IPS-15b (cell line): ENCODE measurements around the gene UGT1A10.

Experiments used
- H3K27me3 ChIP-seq: one replicate; pipeline ENCODE4 v1.6.1; 2013; ENCODE audit warnings: low read length; ENCODE audit not compliant: control insufficient read depth, insufficient read depth
- H3K36me3 ChIP-seq: one replicate; pipeline ENCODE4 v1.6.1; 2013; ENCODE audit warnings: low read length; ENCODE audit not compliant: control insufficient read depth, insufficient read depth
- H3K4me1 ChIP-seq: one replicate; pipeline ENCODE4 v1.6.1; 2013; ENCODE audit warnings: mild to moderate bottlenecking, low read length; ENCODE audit not compliant: control insufficient read depth, insufficient read depth
- H3K4me3 ChIP-seq: one replicate; pipeline ENCODE4 v1.5.1; 2013; ENCODE audit warnings: low read depth, low read length
- H3K9ac ChIP-seq: one replicate; pipeline ENCODE4 v1.6.1; 2013; ENCODE audit warnings: low read depth, mild to moderate bottlenecking, low read length
- H3K9me3 ChIP-seq: one replicate; pipeline ENCODE4 v1.6.1; 2013; ENCODE audit warnings: mild to moderate bottlenecking, low read length; ENCODE audit not compliant: control insufficient read depth, insufficient read depth

The UGT1A10 gene

DNA sequence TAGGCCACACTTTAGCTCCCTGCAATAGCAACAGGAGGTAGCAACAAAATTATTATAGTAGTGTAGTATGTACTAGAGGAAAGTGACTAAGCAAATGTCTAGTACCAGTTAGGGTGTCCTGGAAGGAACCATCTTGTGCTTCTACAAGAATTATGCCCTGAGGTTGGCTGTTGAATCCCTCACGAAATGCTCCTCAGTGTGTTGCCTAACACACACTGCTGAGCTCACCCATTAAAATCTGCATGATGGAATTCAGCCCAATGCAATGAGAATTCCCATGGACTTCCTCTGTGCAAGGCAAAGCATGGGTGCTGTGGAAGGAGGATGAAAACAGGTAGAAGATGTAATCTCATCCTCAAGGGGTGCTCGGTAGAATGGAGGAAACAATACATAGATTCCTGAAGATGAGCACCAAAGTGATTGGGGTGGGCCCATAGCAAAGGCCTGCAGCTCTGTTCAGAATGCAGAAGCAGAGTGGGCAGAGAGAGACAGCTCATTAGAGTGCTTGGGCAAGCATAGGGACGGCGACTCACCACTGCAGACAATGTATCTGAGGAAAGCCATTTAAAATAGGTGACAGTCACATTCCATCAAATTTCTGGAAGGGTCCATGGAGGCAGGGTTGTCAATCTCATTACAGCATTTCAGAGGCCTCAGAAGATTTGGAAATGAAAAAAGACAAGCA lies 44.3 kb downstream of the UGT1A10 start:
- no peaks in the 10 kb centered on the region for H3K9me3 ChIP-seq
- no peak overlapping the region for H3K9ac ChIP-seq
- H3K4me3 ChIP-seq = no peak overlapping the region
- H3K27me3 ChIP-seq = no peaks in the 10 kb centered on the region
- H3K36me3 ChIP-seq = no peaks in the 10 kb centered on the region
- H3K4me1 ChIP-seq = no peaks in the 10 kb centered on the region

DNA sequence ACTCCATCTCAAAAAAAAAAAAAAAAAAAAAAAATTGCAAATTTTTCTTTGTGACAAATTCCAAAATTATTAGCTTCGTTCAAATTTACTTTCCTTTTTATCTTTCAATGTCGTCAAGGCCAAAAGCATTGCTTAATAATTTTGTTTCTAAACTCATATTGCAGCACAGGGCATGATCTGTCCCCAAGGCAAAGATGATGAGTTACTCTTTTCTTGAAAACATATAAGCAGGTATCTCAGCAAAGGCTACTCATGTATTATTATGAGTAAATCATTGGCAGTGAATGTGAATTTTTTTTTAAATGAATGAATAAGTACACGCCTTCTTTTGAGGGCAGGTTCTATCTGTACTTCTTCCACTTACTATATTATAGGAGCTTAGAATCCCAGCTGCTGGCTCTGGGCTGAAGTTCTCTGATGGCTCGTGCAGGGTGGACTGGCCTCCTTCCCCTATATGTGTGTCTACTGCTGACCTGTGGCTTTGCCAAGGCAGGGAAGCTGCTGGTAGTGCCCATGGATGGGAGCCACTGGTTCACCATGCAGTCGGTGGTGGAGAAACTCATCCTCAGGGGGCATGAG lies 45.4 kb downstream of the UGT1A10 start, which contains the start of gene UGT1A7:
Gene UGT1A7 (plus strand): TSS at position 381 of the 579 bp plus-strand sequence. CDS start 37 bp downstream, at position 418.
- Histone ChIP-seq H3K4me1 (no peaks in the 10 kb centered on the region), H3K27me3 (no peaks in the 10 kb centered on the region), H3K36me3 (no peaks in the 10 kb centered on the region), H3K4me3 (no peak within 1 kb of the TSS), H3K9me3 (no peaks in the 10 kb centered on the region), H3K9ac (no peak within 1 kb of the TSS)

DNA sequence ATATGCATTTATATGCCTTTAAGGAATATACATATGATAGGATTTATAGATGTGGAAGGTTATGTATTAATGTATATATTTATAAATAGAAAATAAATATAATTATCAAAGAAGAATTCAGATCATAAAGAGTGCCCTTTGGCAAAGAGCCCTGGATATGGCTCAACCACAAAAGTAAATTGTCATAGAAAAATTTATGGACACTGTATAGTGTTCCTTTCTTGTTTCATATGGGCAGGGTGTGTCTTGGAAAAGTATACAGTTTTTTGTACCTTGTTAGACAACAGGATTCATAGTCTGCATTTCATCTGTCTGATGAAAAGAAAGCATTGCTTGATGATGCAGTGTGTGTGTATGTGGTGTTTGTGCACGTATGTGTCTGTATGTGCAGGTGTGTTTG lies 48.4 kb downstream of the UGT1A10 start:
- Histone ChIP-seq H3K9me3 (no peaks in the 10 kb centered on the region), H3K4me3 (no peak overlapping the region), H3K27me3 (no peaks in the 10 kb centered on the region), H3K9ac (no peak overlapping the region), H3K36me3 (no peaks in the 10 kb centered on the region), H3K4me1 (no peaks in the 10 kb centered on the region)

- Histone ChIP-seq H3K27me3 (no peaks in the 10 kb centered on the region), H3K9me3 (no peaks in the 10 kb centered on the region), H3K4me3 (no peak overlapping the region), H3K9ac (no peak overlapping the region), H3K4me1 (peaks cover 4% of the 10 kb centered on the region), H3K36me3 (no peaks in the 10 kb centered on the region)
These were observed 50.7 kb downstream of the UGT1A10 start for GRCh38 chr2:233686928-233687327.

DNA sequence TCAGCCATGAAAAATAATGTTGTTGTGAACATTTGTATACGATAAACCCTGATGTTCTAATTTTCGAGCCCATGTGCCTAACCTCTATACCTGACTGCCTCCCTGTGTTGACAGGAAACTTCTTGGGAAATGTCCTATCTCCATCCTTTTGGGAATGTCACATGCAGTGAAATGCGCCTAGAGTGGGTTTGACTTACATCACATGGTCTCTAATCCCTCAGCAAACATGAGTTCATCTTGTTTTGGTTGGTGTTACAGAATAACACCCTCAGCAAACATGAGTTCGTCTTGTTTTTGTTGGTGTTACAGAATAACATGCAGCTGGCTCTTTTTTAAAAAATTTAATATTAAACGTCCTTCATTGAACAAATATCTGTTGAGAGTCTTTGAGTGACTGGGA lies 52.1 kb downstream of the UGT1A10 start:
- no peaks in the 10 kb centered on the region for H3K36me3 ChIP-seq
- peaks cover 7% of the 10 kb centered on the region for H3K4me1 ChIP-seq
- H3K4me3 ChIP-seq = no peak overlapping the region
- H3K9ac ChIP-seq = no peak overlapping the region
- H3K9me3 ChIP-seq = no peaks in the 10 kb centered on the region
- H3K27me3 ChIP-seq = no peaks in the 10 kb centered on the region

DNA sequence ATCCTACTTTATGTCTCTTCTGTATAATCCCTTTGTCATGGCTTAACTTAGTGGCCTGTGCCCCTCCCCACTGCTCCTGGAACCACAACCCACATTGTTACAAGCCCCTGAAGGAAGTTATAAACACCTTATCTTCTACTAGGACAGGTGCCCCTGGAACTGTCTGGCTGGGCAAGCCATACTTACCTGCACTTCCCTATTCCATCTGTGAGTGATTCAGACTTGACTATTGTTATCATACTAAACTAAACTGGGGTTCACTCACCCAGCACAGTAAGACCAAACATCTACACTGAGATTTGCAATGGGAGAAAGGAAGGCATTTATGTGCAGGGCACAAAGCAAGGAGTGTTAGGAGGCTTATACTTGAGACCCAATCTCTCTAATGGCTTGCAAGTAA lies 52.8 kb downstream of the UGT1A10 start:
- Histone ChIP-seq H3K4me1 (peaks cover 7% of the 10 kb centered on the region), H3K9ac (no peak overlapping the region), H3K9me3 (no peaks in the 10 kb centered on the region), H3K27me3 (no peaks in the 10 kb centered on the region), H3K36me3 (no peaks in the 10 kb centered on the region), H3K4me3 (no peak overlapping the region)

GRCh38 chr2:233689501-233689900 lies 53.3 kb downstream of the UGT1A10 start:
- no peaks in the 10 kb centered on the region for H3K27me3 ChIP-seq
- peaks cover 7% of the 10 kb centered on the region for H3K4me1 ChIP-seq

DNA sequence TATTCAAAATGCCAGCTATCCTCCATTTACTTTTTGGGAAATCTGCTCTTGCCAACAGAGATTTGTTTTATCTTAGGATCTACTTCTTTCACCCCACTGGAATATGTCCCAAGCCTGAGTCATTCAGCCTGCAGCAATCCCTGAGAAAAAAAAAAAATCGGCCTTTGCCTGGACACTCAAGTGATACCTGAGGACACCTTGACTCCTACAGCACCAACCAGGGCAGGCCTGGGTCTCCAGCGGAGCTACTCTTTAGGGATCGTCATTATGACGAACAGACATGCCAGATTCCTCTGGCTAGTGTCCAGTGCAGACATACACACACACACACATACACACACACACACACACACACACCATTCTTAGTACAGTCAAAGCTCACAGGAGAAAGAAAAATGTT lies 54.2 kb downstream of the UGT1A10 start:
- Histone ChIP-seq H3K4me3 (no peak overlapping the region), H3K36me3 (no peaks in the 10 kb centered on the region), H3K9ac (no peak overlapping the region), H3K9me3 (no peaks in the 10 kb centered on the region), H3K4me1 (peaks cover 7% of the 10 kb centered on the region), H3K27me3 (no peaks in the 10 kb centered on the region)

More at GRCh38 chr2:233689501-233689900, 53.3 kb downstream of the UGT1A10 start:
- no peak overlapping the region for H3K4me3 ChIP-seq
- no peak overlapping the region for H3K9ac ChIP-seq
- H3K36me3 ChIP-seq = no peaks in the 10 kb centered on the region
- no peaks in the 10 kb centered on the region for H3K9me3 ChIP-seq

- no peaks in the 10 kb centered on the region for H3K36me3 ChIP-seq
- H3K4me3 ChIP-seq = no peak overlapping the region
- H3K9ac ChIP-seq = no peak overlapping the region
- H3K27me3 ChIP-seq = no peaks in the 10 kb centered on the region
- peaks cover 7% of the 10 kb centered on the region for H3K4me1 ChIP-seq
- no peaks in the 10 kb centered on the region for H3K9me3 ChIP-seq
These were observed 55.5 kb downstream of the UGT1A10 start for GRCh38 chr2:233691443-233692433.

DNA sequence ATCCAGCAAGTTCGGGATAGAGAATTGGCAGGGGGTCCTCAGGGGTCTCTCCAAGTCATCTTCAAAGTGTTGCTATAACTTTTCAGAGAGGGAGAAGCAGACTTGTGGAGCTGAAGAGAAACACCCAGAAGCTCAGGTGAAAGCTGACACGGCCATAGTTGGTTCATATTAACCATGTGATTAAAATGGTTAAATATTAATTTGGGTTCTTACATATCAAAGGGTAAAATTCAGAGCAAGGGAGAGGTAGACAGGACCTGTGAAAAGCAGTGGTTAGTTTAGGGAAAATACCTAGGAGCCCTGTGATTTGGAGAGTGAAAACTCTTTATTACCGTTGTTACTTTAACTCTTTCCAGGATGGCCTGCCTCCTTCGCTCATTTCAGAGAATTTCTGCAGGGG lies 56.4 kb downstream of the UGT1A10 start, which contains the start of gene UGT1A6:
Gene UGT1A6 (plus strand): TSS at position 243 of the 400 bp plus-strand sequence. CDS start 115 bp downstream, at position 358.
- H3K4me3 ChIP-seq = no peak within 1 kb of the TSS

GRCh38 chr2:233693963-233694362 lies 57.7 kb downstream of the UGT1A10 start:
- Histone ChIP-seq H3K9me3 (no peaks in the 10 kb centered on the region), H3K36me3 (no peaks in the 10 kb centered on the region), H3K9ac (no peak overlapping the region), H3K4me3 (no peak overlapping the region), H3K4me1 (peaks cover 7% of the 10 kb centered on the region), H3K27me3 (no peaks in the 10 kb centered on the region)

More for the DNA sequence above, 56.4 kb downstream of the UGT1A10 start, which contains the start of gene UGT1A6:
- Histone ChIP-seq H3K9me3 (no peaks in the 10 kb centered on the region), H3K9ac (no peak within 1 kb of the TSS), H3K4me1 (peaks cover 7% of the 10 kb centered on the region), H3K36me3 (no peaks in the 10 kb centered on the region), H3K27me3 (no peaks in the 10 kb centered on the region)
